Neural cell (in vitro differentiated cells): ENCODE measurements around the gene FAM118B. TPM values are rescaled to one million over a fixed set of nuclear protein-coding genes. Genes with fewer than 3 reads are reported as not detected.

Experiments used
- H2AFZ ChIP-seq: fragments of 200-600, 300-800 bp; sonication (generic), shearing (Covaris generic); 2 replicates; pipeline ENCODE4 v1.6.0; 2014; ENCODE audit warnings: low read depth, mild to moderate bottlenecking, antibody characterized with exemption, low read length, moderate library complexity
- H3F3A ChIP-seq: fragments of 200-600 bp; shearing (Covaris generic); 2 replicates; pipeline ENCODE4 v1.6.1; 2016; ENCODE audit warnings: mild to moderate bottlenecking, moderate library complexity, mixed read lengths, antibody characterized with exemption, low read length; ENCODE audit not compliant: insufficient read depth, poor library complexity, severe bottlenecking
- H3K27ac ChIP-seq: fragments of 200-600, 300-800 bp; sonication (generic), shearing (Covaris generic); 2 replicates; pipeline ENCODE4 v1.5.1; 2014; ENCODE audit warnings: mild to moderate bottlenecking, low read length, moderate library complexity
- H3K27me3 ChIP-seq: fragments of 300-800, 200-600 bp; sonication (generic), shearing (Covaris generic); 2 replicates; pipeline ENCODE4 v1.6.0; 2014; ENCODE audit warnings: mild to moderate bottlenecking, low read depth, low read length, moderate library complexity; ENCODE audit not compliant: insufficient read depth
- H3K36me3 ChIP-seq: fragments of 300-800, 200-600 bp; sonication (generic), shearing (Covaris generic); 2 replicates; pipeline ENCODE4 v1.5.1; 2014; ENCODE audit warnings: mild to moderate bottlenecking, antibody characterized with exemption, low read length, moderate library complexity; ENCODE audit not compliant: insufficient read depth
- H3K4me2 ChIP-seq: fragments of 300-800, 200-600 bp; sonication (generic), shearing (Covaris generic); 2 replicates; pipeline ENCODE4 v1.6.0; 2014; ENCODE audit warnings: mild to moderate bottlenecking, low read length
- H3K4me3 ChIP-seq: fragments of 300-800, 200-600 bp; sonication (generic), shearing (Covaris generic); 2 replicates; pipeline ENCODE4 v1.5.1; 2014; ENCODE audit warnings: mild to moderate bottlenecking, low read length, moderate library complexity
- H3K79me2 ChIP-seq: fragments of 200-600 bp; shearing (Covaris generic); replicated peaks from 2 replicates; pipeline ENCODE4 v1.6.0; 2014; ENCODE audit warnings: mild to moderate bottlenecking, low read length, moderate library complexity; ENCODE audit not compliant: insufficient read depth
- H3K9ac ChIP-seq: fragments of 300-800, 200-600 bp; sonication (generic), shearing (Covaris generic); 2 replicates; pipeline ENCODE4 v1.6.1; 2016; ENCODE audit warnings: mild to moderate bottlenecking, low read length, mixed read lengths
- H3K9me2 ChIP-seq: fragments of 200-600 bp; shearing (Covaris generic); 2 replicates; pipeline ENCODE4 v1.6.1; 2016; ENCODE audit warnings: mild to moderate bottlenecking, low read length, mixed read lengths; ENCODE audit not compliant: insufficient read depth
- H3K9me3 ChIP-seq: fragments of 200-600, 300-800 bp; sonication (generic), shearing (Covaris generic); 2 replicates; pipeline ENCODE4 v1.6.1; 2016; ENCODE audit warnings: mild to moderate bottlenecking, mixed run types, low read length, moderate library complexity, mixed read lengths
- H4K20me1 ChIP-seq: fragments of 200-600 bp; shearing (Covaris generic); 2 replicates; pipeline ENCODE4 v1.6.1; 2016; ENCODE audit warnings: mild to moderate bottlenecking, mixed run types; ENCODE audit not compliant: insufficient read depth
- CTCF ChIP-seq: fragments of 450-650 bp; IDR thresholded peaks from 2 replicates; pipeline ENCODE4 v1.5.1; 2014; ENCODE audit warnings: antibody characterized with exemption, mild to moderate bottlenecking, moderate library complexity; ENCODE audit not compliant: poor library complexity, severe bottlenecking
- EP300 ChIP-seq: fragments of 450-650 bp; conservative IDR thresholded peaks from 2 replicates; pipeline ENCODE4 v1.6.1; 2014; ENCODE audit warnings: antibody characterized with exemption, mild to moderate bottlenecking, moderate library complexity; ENCODE audit not compliant: poor library complexity, severe bottlenecking
- EZH2 ChIP-seq: fragments of 200-600, 300-800 bp; shearing (Covaris generic), sonication (generic); IDR thresholded peaks from 2 replicates; pipeline ENCODE4 v1.6.1; 2014; ENCODE audit warnings: antibody characterized with exemption, low read length, borderline replicate concordance, mild to moderate bottlenecking; ENCODE audit not compliant: insufficient read depth, poor library complexity, severe bottlenecking
- MXI1 ChIP-seq: fragments of 450-650 bp; conservative IDR thresholded peaks from 2 replicates; pipeline ENCODE4 v1.6.1; 2014; ENCODE audit warnings: antibody characterized with exemption, mild to moderate bottlenecking; ENCODE audit not compliant: poor library complexity, severe bottlenecking
- POLR2AphosphoS5 ChIP-seq: IDR thresholded peaks from 2 replicates; pipeline ENCODE4 v1.6.1; 2012
- RAD21 ChIP-seq: fragments of 450-650 bp; conservative IDR thresholded peaks from 2 replicates; pipeline ENCODE4 v1.6.1; 2014; ENCODE audit warnings: antibody characterized with exemption, mild to moderate bottlenecking, moderate library complexity
- REST ChIP-seq: IDR thresholded peaks from 2 replicates; pipeline ENCODE4 v1.6.1; 2012; ENCODE audit warnings: borderline replicate concordance
- SMC3 ChIP-seq: fragments of 450-650 bp; conservative IDR thresholded peaks from 2 replicates; pipeline ENCODE4 v1.6.1; 2014; ENCODE audit warnings: antibody characterized with exemption, mild to moderate bottlenecking, moderate library complexity; ENCODE audit not compliant: poor library complexity
- TAF1 ChIP-seq: IDR thresholded peaks from 2 replicates; pipeline ENCODE4 v1.6.1; 2012; ENCODE audit warnings: low read depth
- polyA plus RNA-seq: library from polyadenylated mRNA; depleted of rRNA; stranded (reverse); fragments of >200 nt; gene quantifications from 2 replicates; pipeline ENCODE4 v1.2.3, GENCODE V29; 2014

The FAM118B gene
- polyA plus RNA-seq, 1 donor from 2014 or later, result 54.1 TPM

GRCh38 chr11:126262216-126262615 lies 50.6 kb downstream of the FAM118B start:
- Histone ChIP-seq H3K27ac (no peak overlapping the region), H4K20me1 (no peaks in the 10 kb centered on the region), H3K9me2 (no peaks in the 10 kb centered on the region), H3K27me3 (no peaks in the 10 kb centered on the region), H2AFZ (no peak overlapping the region), H3K79me2 (no peaks in the 10 kb centered on the region), H3K4me2 (no peak overlapping the region), H3K36me3 (peaks cover 19% of the 10 kb centered on the region), H3K9me3 (no peaks in the 10 kb centered on the region), H3K4me3 (no peak overlapping the region), H3K9ac (no peak overlapping the region), H3F3A (no peaks in the 10 kb centered on the region)
- TF ChIP-seq POLR2AphosphoS5, result no peak
- no peak for TF ChIP-seq TAF1

GRCh38 chr11:126263489-126263888 lies 51.9 kb downstream of the FAM118B start:
- H3K9ac ChIP-seq, result no peak overlapping the region
- TF ChIP-seq CTCF, result no peak
- no peak for TF ChIP-seq EZH2
- TF ChIP-seq POLR2AphosphoS5, result no peak
- no peak for TF ChIP-seq EP300
- no peak for TF ChIP-seq REST
- no peak for TF ChIP-seq RAD21
- TF ChIP-seq TAF1, result no peak
- TF ChIP-seq SMC3, result no peak
- TF ChIP-seq MXI1, result no peak
- no peaks in the 10 kb centered on the region for H3K27me3 ChIP-seq
- no peak overlapping the region for H3K27ac ChIP-seq
- H4K20me1 ChIP-seq, result no peaks in the 10 kb centered on the region
- no peaks in the 10 kb centered on the region for H3K9me2 ChIP-seq
- no peaks in the 10 kb centered on the region for H3F3A ChIP-seq
- peaks cover 9% of the 10 kb centered on the region for H3K79me2 ChIP-seq
- H3K36me3 ChIP-seq, result peaks cover 10% of the 10 kb centered on the region
- no peak overlapping the region for H3K4me2 ChIP-seq
- no peak overlapping the region for H3K4me3 ChIP-seq
- no peak overlapping the region for H2AFZ ChIP-seq
- no peaks in the 10 kb centered on the region for H3K9me3 ChIP-seq

GRCh38 chr11:126265811-126266210 lies 54.2 kb downstream of the FAM118B start:
- H3K36me3 ChIP-seq, result peaks cover 4% of the 10 kb centered on the region
- H2AFZ ChIP-seq, result no peak overlapping the region
- H3K27ac ChIP-seq, result no peak overlapping the region
- H3K9me2 ChIP-seq, result no peaks in the 10 kb centered on the region
- H3K9ac ChIP-seq, result no peak overlapping the region
- no peak overlapping the region for H3K4me3 ChIP-seq
- H3K27me3 ChIP-seq, result no peaks in the 10 kb centered on the region
- TF ChIP-seq POLR2AphosphoS5, result no peak
- no peak for TF ChIP-seq EP300
- TF ChIP-seq CTCF, result no peak
- no peak for TF ChIP-seq MXI1
- no peak for TF ChIP-seq TAF1
- TF ChIP-seq RAD21, result no peak
- TF ChIP-seq EZH2, result no peak
- TF ChIP-seq REST, result no peak
- no peak for TF ChIP-seq SMC3
- no peaks in the 10 kb centered on the region for H3F3A ChIP-seq
- peaks cover 27% of the 10 kb centered on the region for H3K79me2 ChIP-seq
- no peaks in the 10 kb centered on the region for H4K20me1 ChIP-seq
- no peaks in the 10 kb centered on the region for H3K9me3 ChIP-seq
- no peak overlapping the region for H3K4me2 ChIP-seq
